Neural cell (in vitro differentiated cells): ENCODE data around the gene OR4K5.
"Not testable (repeated sequence)": the region's sequence is repeated elsewhere in the genome, so short reads cannot be mapped to it uniquely, and the experiment has no call there.

Experiments used
- EZH2 ChIP-seq: fragments of 200-600, 300-800 bp; shearing (Covaris generic), sonication (generic); IDR thresholded peaks from 2 replicates; pipeline ENCODE4 v1.6.1; 2014; ENCODE audit warnings: antibody characterized with exemption, low read length, borderline replicate concordance, mild to moderate bottlenecking; ENCODE audit not compliant: insufficient read depth, poor library complexity, severe bottlenecking
- POLR2AphosphoS5 ChIP-seq: IDR thresholded peaks from 2 replicates; pipeline ENCODE4 v1.6.1; 2012
- REST ChIP-seq: IDR thresholded peaks from 2 replicates; pipeline ENCODE4 v1.6.1; 2012; ENCODE audit warnings: borderline replicate concordance
- TF ChIP-seq, protein P1 (sequence below): fragments of 450-650 bp; IDR thresholded peaks from 2 replicates; pipeline ENCODE4 v1.5.1; 2014; ENCODE audit warnings: antibody characterized with exemption, mild to moderate bottlenecking, moderate library complexity; ENCODE audit not compliant: poor library complexity, severe bottlenecking

GRCh38 chr14:19969735-19970134 is 49.3 kb downstream of the OR4K5 start:
- TF ChIP-seq, protein P1, sequence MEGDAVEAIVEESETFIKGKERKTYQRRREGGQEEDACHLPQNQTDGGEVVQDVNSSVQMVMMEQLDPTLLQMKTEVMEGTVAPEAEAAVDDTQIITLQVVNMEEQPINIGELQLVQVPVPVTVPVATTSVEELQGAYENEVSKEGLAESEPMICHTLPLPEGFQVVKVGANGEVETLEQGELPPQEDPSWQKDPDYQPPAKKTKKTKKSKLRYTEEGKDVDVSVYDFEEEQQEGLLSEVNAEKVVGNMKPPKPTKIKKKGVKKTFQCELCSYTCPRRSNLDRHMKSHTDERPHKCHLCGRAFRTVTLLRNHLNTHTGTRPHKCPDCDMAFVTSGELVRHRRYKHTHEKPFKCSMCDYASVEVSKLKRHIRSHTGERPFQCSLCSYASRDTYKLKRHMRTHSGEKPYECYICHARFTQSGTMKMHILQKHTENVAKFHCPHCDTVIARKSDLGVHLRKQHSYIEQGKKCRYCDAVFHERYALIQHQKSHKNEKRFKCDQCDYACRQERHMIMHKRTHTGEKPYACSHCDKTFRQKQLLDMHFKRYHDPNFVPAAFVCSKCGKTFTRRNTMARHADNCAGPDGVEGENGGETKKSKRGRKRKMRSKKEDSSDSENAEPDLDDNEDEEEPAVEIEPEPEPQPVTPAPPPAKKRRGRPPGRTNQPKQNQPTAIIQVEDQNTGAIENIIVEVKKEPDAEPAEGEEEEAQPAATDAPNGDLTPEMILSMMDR: not testable (repeated sequence)
- TF ChIP-seq EZH2, POLR2AphosphoS5, REST: not testable (repeated sequence)
